DND-41 (cell line): ENCODE results near the gene ZNF714.

ENCODE experiments used
- CTCF ChIP-seq: IDR thresholded peaks from 2 replicates; pipeline ENCODE4 v1.5.1; 2012; ENCODE audit warnings: borderline replicate concordance, low read length, moderate library complexity, mild to moderate bottlenecking; ENCODE audit not compliant: poor library complexity, severe bottlenecking; ENCODE audit errors: extremely low read depth
- EZH2 ChIP-seq: IDR thresholded peaks from 3 replicates; pipeline ENCODE4 v1.6.1; 2012; ENCODE audit warnings: borderline replicate concordance, low read depth, mild to moderate bottlenecking, moderate library complexity, low read length, inconsistent platforms; ENCODE audit not compliant: severe bottlenecking

- no peak for TF ChIP-seq EZH2
- no peak for TF ChIP-seq CTCF
Observed at GRCh38 chr19:21147540-21147939, 65.5 kb downstream of the ZNF714 start.
